Measurements from ENCODE around the gene PCDHA1.

PCDHA1 gene

GRCh38 chr5:140926443-140927227 is 140.7 kb downstream of the PCDHA1 start:
- peak in 1 of 2 donors; percentile 6 for DNase-seq

- DNase-seq, result no peak
Measured at GRCh38 chr5:140927228-140927573, 141.3 kb downstream of the PCDHA1 start.

- DNase-seq, result no peak
Measured at GRCh38 chr5:140934964-140935606, 149.1 kb downstream of the PCDHA1 start.

GRCh38 chr5:140946578-140946977 is 160.6 kb downstream of the PCDHA1 start:
- DNase-seq, result no peak

- no peak for DNase-seq
Measured at GRCh38 chr5:140951636-140952035, 165.7 kb downstream of the PCDHA1 start.

GRCh38 chr5:140953234-140953633 is 167.3 kb downstream of the PCDHA1 start:
- DNase-seq, result no peak

- no peak for DNase-seq
Measured at GRCh38 chr5:140962190-140962589, 176.2 kb downstream of the PCDHA1 start.

GRCh38 chr5:140964356-140964755 is 178.4 kb downstream of the PCDHA1 start:
- no peak for DNase-seq

GRCh38 chr5:140965905-140966292 is 180.0 kb downstream of the PCDHA1 start:
- no peak for DNase-seq

- no peak for DNase-seq
Measured at GRCh38 chr5:140966293-140967225, 180.6 kb downstream of the PCDHA1 start, which contains the start of gene PCDHAC2. Gene PCDHAC2 (plus strand): TSS chr5:140966476. CDS start chr5:140966767, 291 bp downstream.

GRCh38 chr5:140967226-140967893 is 181.4 kb downstream of the PCDHA1 start:
- DNase-seq, result no peak

GRCh38 chr5:140969880-140970279 is 183.9 kb downstream of the PCDHA1 start:
- DNase-seq, result no peak

- no peak for DNase-seq
Measured at GRCh38 chr5:140973550-140973949, 187.6 kb downstream of the PCDHA1 start.

GRCh38 chr5:140977003-140977402 is 191.1 kb downstream of the PCDHA1 start:
- DNase-seq, result no peak

GRCh38 chr5:140978260-140978659 is 192.3 kb downstream of the PCDHA1 start:
- no peak for DNase-seq

GRCh38 chr5:140978983-140979382 is 193.0 kb downstream of the PCDHA1 start:
- no peak for DNase-seq

- DNase-seq, result no peak
Measured at GRCh38 chr5:140982083-140982716, 196.3 kb downstream of the PCDHA1 start.

GRCh38 chr5:140986117-140986521 is 200.2 kb downstream of the PCDHA1 start:
- DNase-seq, result no peak

GRCh38 chr5:140988100-140988499 is 202.2 kb downstream of the PCDHA1 start:
- DNase-seq, result no peak

- DNase-seq, result no peak
Measured at GRCh38 chr5:140988608-140989007, 202.7 kb downstream of the PCDHA1 start.

GRCh38 chr5:140989254-140990020 is 203.5 kb downstream of the PCDHA1 start:
- DNase-seq, result no peak

Data from CD4-positive, alpha-beta T cell treated with Interleukin-4 for 1 hour (primary cell).